Stimulated activated CD4-positive, alpha-beta T cell treated with anti-CD3 and anti-CD28 coated beads, Interleukin-15, amount 100 ng/mL, for 24 hours (primary cell): ENCODE results near the gene ZG16.
"Not testable (repeated sequence)": the region's sequence is repeated elsewhere in the genome, so short reads cannot be mapped to it uniquely, and the experiment has no call there.

Experiments
- DNase-seq: peaks from one replicate; pipeline ENCODE4 v3.0.0-alpha.2; 2020

Gene ZG16

GRCh38 chr16:29789775-29790182 is 11.7 kb downstream of the ZG16 start:
- DNase-seq, result no peak

- DNase-seq, result peak; percentile 100
These were observed 12.3 kb downstream of the ZG16 start, which contains the start of gene KIF22 for GRCh38 chr16:29790183-29790948. TSS of gene KIF22 (plus strand) at chr16:29790751. CDS start at chr16:29790760, 9 bp downstream.

- peak; percentile 29 for DNase-seq
These were observed 13.1 kb downstream of the ZG16 start for GRCh38 chr16:29790949-29791844.

- DNase-seq, result no peak
These were observed 14.1 kb downstream of the ZG16 start for GRCh38 chr16:29791845-29792807.

- DNase-seq, result not testable (repeated sequence)
These were observed 15.1 kb downstream of the ZG16 start for GRCh38 chr16:29793153-29793552.

- no peak for DNase-seq
These were observed 16.2 kb downstream of the ZG16 start for GRCh38 chr16:29794231-29794710.

- DNase-seq, result no peak
These were observed 24.4 kb downstream of the ZG16 start for GRCh38 chr16:29802416-29802935.

GRCh38 chr16:29804020-29804419 is 26.0 kb downstream of the ZG16 start:
- DNase-seq, result no peak

- DNase-seq, result no peak
These were observed 26.6 kb downstream of the ZG16 start for GRCh38 chr16:29804455-29805231.

GRCh38 chr16:29805232-29806098 is 27.4 kb downstream of the ZG16 start:
- peak; percentile 98 for DNase-seq

GRCh38 chr16:29806099-29806579 is 28.1 kb downstream of the ZG16 start, which contains the start of gene MAZ:
TSS of gene MAZ (plus strand) at chr16:29806529. CDS start at chr16:29806702, 173 bp downstream.
- DNase-seq, result peak; percentile 84

- peak; percentile 82 for DNase-seq
These were observed 28.8 kb downstream of the ZG16 start for GRCh38 chr16:29806641-29807425.

GRCh38 chr16:29807426-29808218 is 29.6 kb downstream of the ZG16 start:
- peak; percentile 94 for DNase-seq

- DNase-seq, result peak; percentile 65
These were observed 30.3 kb downstream of the ZG16 start for GRCh38 chr16:29808219-29808900.

- DNase-seq, result no peak
These were observed 31.1 kb downstream of the ZG16 start for GRCh38 chr16:29809031-29809747.

GRCh38 chr16:29809850-29810698 is 32.0 kb downstream of the ZG16 start:
- peak; percentile 57 for DNase-seq
